Activated CD4-positive, alpha-beta T cell treated with anti-CD3 and anti-CD28 coated beads, Interleukin-2, amount 10 ng/mL, durations not matched to agents 7 days and 5 days (primary cell): ENCODE measurements around the gene DDAH1. TPM values are rescaled to one million over a fixed set of nuclear protein-coding genes. Genes with fewer than 3 reads are reported as not detected.
"Not testable (repeated sequence)": the region's sequence is repeated elsewhere in the genome, so short reads cannot be mapped to it uniquely, and the experiment has no call there.

Source experiments
- CTCF ChIA-PET: fragments of 350-600 bp; sonication (Branson Sonifier 250); formaldehyde crosslinking; loops from one replicate; lab custom pipeline; 2021; ENCODE audit warnings: antibody characterized with exemption; lab: Charles Lee
- POLR2A ChIA-PET: fragments of 350-600 bp; sonication (Branson Sonifier 250); formaldehyde crosslinking; loops from one replicate; lab custom pipeline; 2021; ENCODE audit warnings: antibody characterized with exemption; lab: Charles Lee
- DNase-seq: peaks from one replicate; pipeline ENCODE4 v3.0.0-alpha.2; 2020
- H3K27ac Mint-ChIP-seq: one replicate; pipeline ENCODE4 v1.8.0; 2021; ENCODE audit warnings: mild to moderate bottlenecking, moderate library complexity, mixed read lengths
- H3K27me3 Mint-ChIP-seq: one replicate; pipeline ENCODE4 v1.8.0; 2021; ENCODE audit warnings: mixed read lengths
- H3K36me3 Mint-ChIP-seq: one replicate; pipeline ENCODE4 v1.8.0; 2021; ENCODE audit warnings: low read depth, mixed read lengths
- H3K4me1 Mint-ChIP-seq: one replicate; pipeline ENCODE4 v1.8.0; 2021; ENCODE audit warnings: mixed read lengths
- H3K4me3 Mint-ChIP-seq: one replicate; pipeline ENCODE4 v1.8.0; 2021; ENCODE audit warnings: mild to moderate bottlenecking, moderate library complexity, mixed read lengths
- H3K9me3 Mint-ChIP-seq: one replicate; pipeline ENCODE4 v1.8.0; 2021; ENCODE audit warnings: mixed read lengths
- total RNA-seq, 2 experiments: library from RNA; stranded (reverse); gene quantifications; one replicate each; pipeline ENCODE4 v1.2.3, GENCODE V29; 2021

DDAH1 gene
- not detected for total RNA-seq

DNA sequence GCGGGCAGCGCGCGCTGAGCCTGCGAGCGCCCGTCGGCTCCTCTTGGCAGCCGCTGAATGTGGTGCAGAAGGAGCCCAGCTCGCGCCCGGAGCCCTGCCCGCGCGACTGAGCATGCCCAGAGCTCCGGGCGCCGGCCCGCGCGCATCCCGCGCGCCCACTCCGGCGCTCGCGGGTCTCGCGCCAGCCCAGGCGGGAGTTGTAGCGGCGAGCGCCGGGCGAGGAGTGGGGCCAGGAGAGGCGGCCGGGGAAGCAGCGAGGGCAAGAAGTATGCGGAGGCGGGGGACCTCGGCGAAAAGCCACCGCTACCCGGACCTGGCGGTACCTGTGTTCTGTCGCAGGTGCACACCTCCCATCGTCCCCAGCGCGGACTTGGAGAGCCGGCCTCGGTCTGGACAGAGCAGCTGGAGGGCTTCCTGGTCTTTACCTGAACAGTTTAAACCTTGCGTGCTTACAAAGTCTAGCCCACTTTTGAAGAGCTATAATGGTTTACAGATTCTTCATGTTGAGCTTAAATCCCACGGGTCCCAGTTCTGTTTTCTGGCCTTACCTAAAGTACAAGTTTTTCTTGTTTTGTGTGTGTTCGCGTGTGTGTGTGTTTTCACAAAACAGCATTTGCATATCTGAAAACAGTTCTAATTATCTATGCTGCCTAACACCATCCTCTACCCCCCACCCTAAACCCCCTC lies at the start of gene DDAH1:
TSS of gene DDAH1 (minus strand) at position 61 of the 687 bp plus-strand sequence. CDS start 114 bp downstream, outside the sequence.
- ChIA-PET CTCF (interaction anchor here (0.8 kb wide), 1 partner anchor 18 kb away, joined by 4 read pairs; no protein-coding TSS in a partner anchor), POLR2A (no interaction called here)
- H3K9me3 Mint-ChIP-seq, result no peaks in the 10 kb centered on the region
- peaks cover 2% of the 10 kb centered on the region for H3K36me3 Mint-ChIP-seq
- peak within 1 kb of the TSS; percentile 46 for H3K4me3 Mint-ChIP-seq
- H3K27ac Mint-ChIP-seq, result no peak within 1 kb of the TSS
- H3K27me3 Mint-ChIP-seq, result peaks cover 53% of the 10 kb centered on the region
- no peak for DNase-seq
- H3K4me1 Mint-ChIP-seq, result peaks cover 4% of the 10 kb centered on the region

DNA sequence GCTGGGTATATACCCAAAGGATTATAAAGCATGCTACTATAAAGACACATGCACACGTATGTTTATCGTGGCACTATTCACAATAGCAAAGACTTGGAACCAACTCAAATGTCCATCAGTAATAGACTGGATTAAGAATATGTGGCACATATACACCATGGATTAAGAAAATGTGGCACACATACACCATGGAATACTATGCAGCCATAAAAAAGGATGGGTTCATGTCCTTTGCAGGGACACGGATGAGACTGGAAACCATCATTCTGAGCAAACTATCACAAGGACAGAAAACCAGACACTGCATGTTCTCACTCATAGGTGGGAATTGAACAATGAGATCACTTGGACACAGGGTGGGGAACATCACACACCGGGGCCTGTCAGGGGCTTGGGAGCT lies 49.0 kb upstream of the DDAH1 start:
- POLR2A ChIA-PET, H3K27ac Mint-ChIP-seq, H3K27me3 Mint-ChIP-seq, H3K4me3 Mint-ChIP-seq, H3K4me1 Mint-ChIP-seq, H3K36me3 Mint-ChIP-seq, CTCF ChIA-PET, DNase-seq, H3K9me3 Mint-ChIP-seq: not testable (repeated sequence)

GRCh38 chr1:85504417-85504816 lies 39.5 kb upstream of the DDAH1 start:
- H3K27ac Mint-ChIP-seq, result no peak overlapping the region
- ChIA-PET POLR2A (no interaction called here), CTCF (interaction anchor here (0.5 kb wide), 1 partner anchor 54 kb away, joined by 3 read pairs; no protein-coding TSS in a partner anchor)
- no peak for DNase-seq
- H3K4me3 Mint-ChIP-seq, result no peak overlapping the region
- peaks cover 7% of the 10 kb centered on the region for H3K27me3 Mint-ChIP-seq
- H3K4me1 Mint-ChIP-seq, result no peaks in the 10 kb centered on the region
- peaks cover 2% of the 10 kb centered on the region for H3K9me3 Mint-ChIP-seq
- H3K36me3 Mint-ChIP-seq, result no peaks in the 10 kb centered on the region

GRCh38 chr1:85502625-85503083 lies 37.7 kb upstream of the DDAH1 start:
- Mint-ChIP-seq H3K36me3 (no peaks in the 10 kb centered on the region), H3K27me3 (peaks cover 7% of the 10 kb centered on the region)
- CTCF ChIA-PET, result no interaction called here

DNA sequence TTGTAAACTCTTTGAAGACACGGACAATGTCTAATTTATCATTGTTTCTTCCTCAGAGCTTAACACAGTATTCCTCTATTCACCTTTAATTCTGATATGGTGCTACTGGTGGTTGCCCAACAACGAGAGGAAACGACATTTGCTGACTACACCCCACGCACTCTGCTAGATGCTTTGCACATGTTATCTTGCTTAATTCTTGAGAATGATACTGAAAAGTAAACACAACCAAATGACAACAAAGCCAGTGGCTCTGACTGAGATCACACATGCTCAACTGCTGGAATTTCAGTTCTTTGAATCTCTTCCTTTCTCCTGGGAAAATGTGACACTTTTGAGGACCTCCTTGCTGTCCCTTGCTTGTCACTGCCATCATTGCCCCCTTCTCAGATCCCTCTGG lies 37.2 kb upstream of the DDAH1 start:
- H3K36me3 Mint-ChIP-seq, result no peaks in the 10 kb centered on the region
- no peak overlapping the region for H3K27ac Mint-ChIP-seq
- no peak for DNase-seq
- CTCF ChIA-PET, result no interaction called here
- no peak overlapping the region for H3K4me3 Mint-ChIP-seq
- POLR2A ChIA-PET, result no interaction called here
- no peaks in the 10 kb centered on the region for H3K4me1 Mint-ChIP-seq
- H3K27me3 Mint-ChIP-seq, result peaks cover 7% of the 10 kb centered on the region
- peaks cover 2% of the 10 kb centered on the region for H3K9me3 Mint-ChIP-seq

More at GRCh38 chr1:85502625-85503083, 37.7 kb upstream of the DDAH1 start:
- no peak for DNase-seq
- no peak overlapping the region for H3K27ac Mint-ChIP-seq
- POLR2A ChIA-PET, result no interaction called here
- no peak overlapping the region for H3K4me3 Mint-ChIP-seq
- H3K9me3 Mint-ChIP-seq, result peaks cover 2% of the 10 kb centered on the region
- no peaks in the 10 kb centered on the region for H3K4me1 Mint-ChIP-seq

DNA sequence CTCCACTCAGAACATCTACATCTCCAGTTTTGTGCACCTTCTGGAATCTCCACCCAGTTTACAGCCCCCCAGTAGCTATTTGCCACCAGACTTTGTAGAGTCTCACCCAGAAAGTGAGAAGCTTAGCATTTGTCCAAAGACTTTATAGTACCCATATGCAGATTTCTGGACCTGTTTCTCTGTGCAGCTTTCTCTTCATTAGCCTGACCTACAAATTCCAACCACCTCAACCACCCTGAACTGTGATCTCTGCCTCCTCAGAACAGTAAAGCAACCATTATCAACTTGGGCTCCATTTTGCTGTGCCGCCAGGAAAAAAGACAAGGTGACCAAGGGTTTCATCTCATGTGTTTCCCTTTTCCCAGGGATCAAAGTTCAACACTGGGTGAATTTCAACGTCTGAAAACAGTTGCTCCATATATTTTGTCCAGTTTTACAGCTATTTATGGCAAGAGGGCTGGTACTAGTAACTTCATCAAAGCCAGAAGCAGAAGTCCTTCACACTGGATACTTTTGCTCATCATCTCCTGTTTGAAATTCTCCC lies 36.5 kb upstream of the DDAH1 start:
- POLR2A ChIA-PET, result no interaction called here
- no peak for DNase-seq
- Mint-ChIP-seq H3K4me1 (no peaks in the 10 kb centered on the region), H3K4me3 (no peak overlapping the region), H3K36me3 (no peaks in the 10 kb centered on the region), H3K9me3 (peaks cover 2% of the 10 kb centered on the region), H3K27ac (no peak overlapping the region), H3K27me3 (peaks cover 7% of the 10 kb centered on the region)
- CTCF ChIA-PET, result no interaction called here

GRCh38 chr1:85496941-85497582 lies 32.1 kb upstream of the DDAH1 start:
- peaks cover 2% of the 10 kb centered on the region for H3K9me3 Mint-ChIP-seq
- CTCF ChIA-PET, result no interaction called here
- no peak overlapping the region for H3K4me3 Mint-ChIP-seq
- peaks cover 9% of the 10 kb centered on the region for H3K27me3 Mint-ChIP-seq
- H3K36me3 Mint-ChIP-seq, result no peaks in the 10 kb centered on the region
- no peak for DNase-seq
- POLR2A ChIA-PET, result no interaction called here
- H3K27ac Mint-ChIP-seq, result no peak overlapping the region
- no peaks in the 10 kb centered on the region for H3K4me1 Mint-ChIP-seq

DNA sequence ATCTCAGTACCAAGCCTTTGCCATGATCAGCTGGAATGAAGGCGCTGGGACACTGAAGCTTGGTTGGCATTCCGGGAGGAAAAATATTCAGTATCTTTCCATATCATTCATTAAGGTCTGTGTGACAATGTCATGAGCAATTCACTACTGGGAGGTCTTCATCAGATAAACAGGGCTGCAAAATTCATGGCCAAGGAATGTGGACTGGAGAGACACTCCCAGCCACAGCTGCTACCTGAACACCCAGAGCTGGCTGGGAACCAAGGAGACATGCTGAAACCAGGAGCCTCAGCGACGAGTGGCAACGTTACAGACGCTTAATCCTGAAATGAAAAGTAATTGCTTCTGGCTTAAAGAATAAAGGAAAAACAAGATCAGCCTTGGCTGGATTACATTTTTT lies 30.6 kb upstream of the DDAH1 start:
- no peak overlapping the region for H3K4me3 Mint-ChIP-seq
- no peaks in the 10 kb centered on the region for H3K36me3 Mint-ChIP-seq
- no peak for DNase-seq
- H3K27me3 Mint-ChIP-seq, result peaks cover 5% of the 10 kb centered on the region
- no peaks in the 10 kb centered on the region for H3K9me3 Mint-ChIP-seq
- POLR2A ChIA-PET, result no interaction called here
- CTCF ChIA-PET, result no interaction called here
- H3K4me1 Mint-ChIP-seq, result no peaks in the 10 kb centered on the region
- H3K27ac Mint-ChIP-seq, result no peak overlapping the region

DNA sequence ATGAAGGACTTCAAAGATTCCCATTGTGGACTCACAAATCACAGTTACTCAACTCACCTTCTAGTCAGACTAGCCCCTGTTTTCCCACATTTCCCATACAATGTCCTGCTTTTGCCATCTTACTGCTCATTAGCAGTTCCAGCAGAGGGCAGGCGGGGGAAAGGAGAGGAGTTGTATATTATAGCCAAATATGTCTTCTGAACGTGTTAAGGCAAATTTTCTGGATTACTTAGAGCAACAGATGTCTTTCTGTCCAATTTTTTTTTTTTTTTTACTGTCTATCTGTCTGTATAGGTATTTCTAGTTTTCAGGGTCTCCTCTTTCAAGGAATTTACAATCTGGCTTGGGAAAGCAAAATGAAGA lies 29.9 kb upstream of the DDAH1 start:
- ChIA-PET CTCF (no interaction called here), POLR2A (no interaction called here)
- Mint-ChIP-seq H3K9me3 (no peaks in the 10 kb centered on the region), H3K4me3 (no peak overlapping the region), H3K4me1 (no peaks in the 10 kb centered on the region), H3K36me3 (no peaks in the 10 kb centered on the region), H3K27me3 (peaks cover 2% of the 10 kb centered on the region), H3K27ac (no peak overlapping the region)
- DNase-seq, result no peak

- CTCF ChIA-PET, result no interaction called here
- no peaks in the 10 kb centered on the region for H3K36me3 Mint-ChIP-seq
These were observed 29.3 kb upstream of the DDAH1 start for GRCh38 chr1:85494074-85494903.

GRCh38 chr1:85490270-85490985 lies 25.5 kb upstream of the DDAH1 start:
- H3K9me3 Mint-ChIP-seq, result no peaks in the 10 kb centered on the region
- H3K27me3 Mint-ChIP-seq, result peaks cover 9% of the 10 kb centered on the region
- no peak overlapping the region for H3K27ac Mint-ChIP-seq
- DNase-seq, result no peak
- H3K36me3 Mint-ChIP-seq, result no peaks in the 10 kb centered on the region
- POLR2A ChIA-PET, result no interaction called here
- CTCF ChIA-PET, result no interaction called here
- H3K4me1 Mint-ChIP-seq, result no peaks in the 10 kb centered on the region
- H3K4me3 Mint-ChIP-seq, result no peak overlapping the region

More at GRCh38 chr1:85494074-85494903, 29.3 kb upstream of the DDAH1 start:
- DNase-seq, result no peak
- no peak overlapping the region for H3K27ac Mint-ChIP-seq
- no peaks in the 10 kb centered on the region for H3K9me3 Mint-ChIP-seq
- no peak overlapping the region for H3K4me3 Mint-ChIP-seq
- no peaks in the 10 kb centered on the region for H3K4me1 Mint-ChIP-seq
- POLR2A ChIA-PET, result no interaction called here
- peaks cover 5% of the 10 kb centered on the region for H3K27me3 Mint-ChIP-seq

- POLR2A ChIA-PET, result no interaction called here
- H3K27me3 Mint-ChIP-seq, result peaks cover 7% of the 10 kb centered on the region
- no peaks in the 10 kb centered on the region for H3K4me1 Mint-ChIP-seq
- CTCF ChIA-PET, result no interaction called here
- H3K27ac Mint-ChIP-seq, result no peak overlapping the region
- no peaks in the 10 kb centered on the region for H3K36me3 Mint-ChIP-seq
- H3K4me3 Mint-ChIP-seq, result no peak overlapping the region
- H3K9me3 Mint-ChIP-seq, result no peaks in the 10 kb centered on the region
- no peak for DNase-seq
These were observed 23.2 kb upstream of the DDAH1 start for GRCh38 chr1:85488126-85488525.
